Muscle of leg (tissue), 11 donors: ENCODE measurements around the gene ABR. TPM values are rescaled to one million over a fixed set of nuclear protein-coding genes. Genes with fewer than 3 reads are reported as not detected.
A peak's percentile ranks its signal among the peaks of the same experiment; 100 is the strongest.

Source experiments
- DNase-seq: peaks from one replicate; pipeline ENCODE4 v3.0.0; 2013
- H3K27ac ChIP-seq: one replicate; pipeline ENCODE4 v1.5.1; 2013; ENCODE audit warnings: mild to moderate bottlenecking, low read length, control low read depth
- H3K27me3 ChIP-seq: one replicate; pipeline ENCODE4 v1.6.1; 2013; ENCODE audit warnings: low read length; ENCODE audit not compliant: control insufficient read depth, insufficient read depth
- H3K36me3 ChIP-seq: one replicate; pipeline ENCODE4 v1.6.1; 2013; ENCODE audit warnings: low read length; ENCODE audit not compliant: control insufficient read depth, insufficient read depth
- H3K4me1 ChIP-seq: one replicate; pipeline ENCODE4 v1.6.1; 2013; ENCODE audit warnings: low read length; ENCODE audit not compliant: control insufficient read depth, insufficient read depth
- H3K4me3 ChIP-seq: one replicate; pipeline ENCODE4 v1.5.1; 2013; ENCODE audit warnings: low read length, control low read depth
- H3K9me3 ChIP-seq: replicated peaks from 2 replicates; pipeline ENCODE4 v1.6.1; 2013; ENCODE audit warnings: low read depth, low read length; ENCODE audit not compliant: control insufficient read depth
- WGBS: methylation state at CpG from one replicate; pipeline ENCODE4 v1.1.5; 2013; ENCODE audit warnings: missing lambda C conversion rate; ENCODE audit not compliant: insufficient coverage; 5-methylcytosine and 5-hydroxymethylcytosine counted together
- polyA plus RNA-seq, 8 donors: library from polyadenylated mRNA; unstranded; fragments of 120-200 nt; gene quantifications; one replicate each; pipeline versions ENCODE4 v1.2.1 to v1.2.3, GENCODE V29; 2013; ENCODE audit warnings: inconsistent platforms in 1 of 8, low replicate concordance in 1 of 8; ENCODE audit not compliant: insufficient read length in 8 of 8, insufficient read depth in 1 of 8
- total RNA-seq: library from RNA; stranded (reverse); fragments of 120-200 nt; gene quantifications from one replicate; pipeline ENCODE4 v1.2.4, GENCODE V29; 2013

The ABR gene
- total and polyA plus RNA-seq, 9 donors: 21.4 to 58.3 (median 40.1) TPM

- H3K4me1 ChIP-seq: peaks cover 23% of the 10 kb centered on the region
- WGBS: 45% methylated on average over 19 of the region's 20 CpGs
- DNase-seq: peak; percentile 93
- no peaks in the 10 kb centered on the region for H3K36me3 ChIP-seq
- H3K27me3 ChIP-seq: peaks cover 19% of the 10 kb centered on the region
- H3K27ac ChIP-seq: peak overlapping the region; percentile 31
- no peaks in the 10 kb centered on the region for H3K9me3 ChIP-seq
- no peak overlapping the region for H3K4me3 ChIP-seq
Measured at GRCh38 chr17:1188812-1189504, 9.2 kb upstream of the ABR start.

GRCh38 chr17:1186923-1187771 is 7.4 kb upstream of the ABR start:
- H3K27ac ChIP-seq: no peak overlapping the region
- DNase-seq: peak; percentile 94
- 5% methylated on average over 22 of the region's 34 CpGs for WGBS
- H3K27me3 ChIP-seq: peaks cover 20% of the 10 kb centered on the region
- H3K36me3 ChIP-seq: no peaks in the 10 kb centered on the region
- no peaks in the 10 kb centered on the region for H3K9me3 ChIP-seq
- no peak overlapping the region for H3K4me3 ChIP-seq
- H3K4me1 ChIP-seq: peaks cover 32% of the 10 kb centered on the region

GRCh38 chr17:1186214-1186820 is 6.5 kb upstream of the ABR start:
- Histone ChIP-seq H3K36me3 (no peaks in the 10 kb centered on the region), H3K27me3 (peaks cover 24% of the 10 kb centered on the region), H3K4me3 (no peak overlapping the region), H3K4me1 (peaks cover 37% of the 10 kb centered on the region), H3K27ac (no peak overlapping the region), H3K9me3 (no peaks in the 10 kb centered on the region)
- DNase-seq: no peak
- 53% methylated on average over 11 of the region's 13 CpGs for WGBS

GRCh38 chr17:1183171-1183873 is 3.5 kb upstream of the ABR start:
- WGBS: 9% methylated on average over 4 of the region's 14 CpGs
- peaks cover 50% of the 10 kb centered on the region for H3K4me1 ChIP-seq
- H3K27me3 ChIP-seq: peaks cover 43% of the 10 kb centered on the region

GRCh38 chr17:1182811-1183170 is 3.0 kb upstream of the ABR start:
- Histone ChIP-seq H3K36me3 (no peaks in the 10 kb centered on the region), H3K27ac (no peak overlapping the region), H3K4me1 (peaks cover 53% of the 10 kb centered on the region), H3K4me3 (no peak overlapping the region), H3K27me3 (peaks cover 44% of the 10 kb centered on the region), H3K9me3 (no peaks in the 10 kb centered on the region)
- DNase-seq: no peak
- WGBS: 38% methylated on average over 8 of the region's 11 CpGs

More at GRCh38 chr17:1183171-1183873, 3.5 kb upstream of the ABR start:
- Histone ChIP-seq H3K4me3 (no peak overlapping the region), H3K36me3 (no peaks in the 10 kb centered on the region), H3K27ac (no peak overlapping the region), H3K9me3 (no peaks in the 10 kb centered on the region)
- DNase-seq: no peak

- H3K9me3 ChIP-seq: no peaks in the 10 kb centered on the region
- peaks cover 57% of the 10 kb centered on the region for H3K4me1 ChIP-seq
- no peaks in the 10 kb centered on the region for H3K36me3 ChIP-seq
- H3K27ac ChIP-seq: no peak overlapping the region
- no CpG with 5 or more reads among the region's 14 CpGs for WGBS
- no peak overlapping the region for H3K4me3 ChIP-seq
- H3K27me3 ChIP-seq: peaks cover 54% of the 10 kb centered on the region
- no peak for DNase-seq
Measured at GRCh38 chr17:1181753-1182137, 2.0 kb upstream of the ABR start.

- 7% methylated on average over 7 of the region's 23 CpGs for WGBS
- Histone ChIP-seq H3K27me3 (peaks cover 54% of the 10 kb centered on the region), H3K4me3 (no peak overlapping the region), H3K9me3 (no peaks in the 10 kb centered on the region), H3K4me1 (peaks cover 52% of the 10 kb centered on the region), H3K27ac (no peak overlapping the region), H3K36me3 (no peaks in the 10 kb centered on the region)
- no peak for DNase-seq
Measured at GRCh38 chr17:1180958-1181752, 1.4 kb upstream of the ABR start.

- Histone ChIP-seq H3K27me3 (peaks cover 53% of the 10 kb centered on the region), H3K4me1 (peaks cover 54% of the 10 kb centered on the region), H3K27ac (no peak overlapping the region), H3K9me3 (no peaks in the 10 kb centered on the region), H3K4me3 (peak overlapping the region; percentile 65), H3K36me3 (no peaks in the 10 kb centered on the region)
- DNase-seq: peak; percentile 65
- under 1% methylated on average over 61 of the region's 69 CpGs for WGBS
Measured at GRCh38 chr17:1179112-1179817, 516 bp downstream of the ABR start.
